Bronchial smooth muscle cell (primary cell): ENCODE measurements around the gene TEX22. TPM values are rescaled to one million over a fixed set of nuclear protein-coding genes. Genes with fewer than 3 reads are reported as not detected.

Experiments
- total RNA-seq: library from RNA; depleted of rRNA; stranded (reverse); fragments of >200 nt; gene quantifications from 2 replicates; pipeline ENCODE4 v1.2.1, GENCODE V29; 2014

The TEX22 gene
- total RNA-seq: 0.43 and 0.47 TPM in 2 replicates

GRCh38 chr14:105398044-105398725 is at the start of gene TEX22:
TSS of gene TEX22 (plus strand) at chr14:105398538. CDS start at chr14:105399341, 803 bp downstream.

GRCh38 chr14:105419195-105420091 is 21.1 kb downstream of the TEX22 start, which contains the start of gene MTA1:
TSS of gene MTA1 (plus strand) at chr14:105419827. CDS start at chr14:105420036, 209 bp downstream.

Other genes with a start within 250 kb of the TEX22 start
- gene JAG2, start 229.8 kb upstream of the TEX22 start, total RNA-seq: 2.4 and 2.7 TPM in 2 replicates
- gene NUDT14, start 217.2 kb upstream of the TEX22 start, total RNA-seq: 8.3 and 22.7 TPM in 2 replicates
- 38.9 and 42.6 TPM in 2 replicates for gene BTBD6, start 150.0 kb upstream of the TEX22 start, total RNA-seq
- 36.1 and 36.5 TPM in 2 replicates for gene BRF1, start 97.5 kb upstream of the TEX22 start, total RNA-seq
- gene PACS2, start 83.8 kb upstream of the TEX22 start, total RNA-seq: 41.1 and 52.3 TPM in 2 replicates
- gene MTA1, start 21.3 kb downstream of the TEX22 start, total RNA-seq: 26.6 and 29.6 TPM in 2 replicates
- 26.7 and 43.5 TPM in 2 replicates for gene CRIP2, start 76.3 kb downstream of the TEX22 start, total RNA-seq
- 6.2 and 9.3 TPM in 2 replicates for gene CRIP1, start 88.3 kb downstream of the TEX22 start, total RNA-seq
- 1.5 and 2.4 TPM in 2 replicates for gene TEDC1, start 92.7 kb downstream of the TEX22 start, total RNA-seq
- 6.6 and 10.1 TPM in 2 replicates for gene TMEM121, start 128.0 kb downstream of the TEX22 start, total RNA-seq